GM21390 (cell line): ENCODE measurements around the gene ZNF485.
"Not testable (repeated sequence)": the region's sequence is repeated elsewhere in the genome, so short reads cannot be mapped to it uniquely, and the experiment has no call there.

Experiments used
- ATAC-seq: cut with Tn5 transposase; IDR thresholded peaks from one replicate; pipeline ENCODE4 v1.9.1; 2021; ENCODE audit not compliant: unreplicated experiment

ZNF485 gene

GRCh38 chr10:43606323-43607198 lies at the start of gene ZNF485:
Gene ZNF485 (plus strand): TSS chr10:43606438. CDS start chr10:43607051, 613 bp downstream.
- peak; percentile 99 for ATAC-seq

DNA sequence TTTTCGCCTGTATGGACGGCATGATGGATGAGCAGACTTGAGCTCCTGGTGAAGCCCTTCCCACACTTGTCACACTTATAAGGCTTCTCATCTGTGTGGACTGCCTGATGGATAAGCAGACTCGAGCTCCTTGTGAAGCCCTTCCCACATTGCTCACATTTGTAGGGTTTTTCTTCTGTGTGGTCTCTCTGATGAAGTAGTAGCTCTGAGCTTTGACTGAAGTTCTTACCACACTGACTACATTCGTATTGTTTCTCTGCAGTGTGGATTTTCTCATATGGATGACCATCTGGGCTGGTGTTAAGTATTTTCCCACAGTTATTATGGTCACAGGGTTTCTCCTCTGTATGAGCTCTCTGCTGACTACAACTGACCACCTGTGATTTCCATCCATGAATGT lies 49.0 kb upstream of the ZNF485 start:
- no peak for ATAC-seq

DNA sequence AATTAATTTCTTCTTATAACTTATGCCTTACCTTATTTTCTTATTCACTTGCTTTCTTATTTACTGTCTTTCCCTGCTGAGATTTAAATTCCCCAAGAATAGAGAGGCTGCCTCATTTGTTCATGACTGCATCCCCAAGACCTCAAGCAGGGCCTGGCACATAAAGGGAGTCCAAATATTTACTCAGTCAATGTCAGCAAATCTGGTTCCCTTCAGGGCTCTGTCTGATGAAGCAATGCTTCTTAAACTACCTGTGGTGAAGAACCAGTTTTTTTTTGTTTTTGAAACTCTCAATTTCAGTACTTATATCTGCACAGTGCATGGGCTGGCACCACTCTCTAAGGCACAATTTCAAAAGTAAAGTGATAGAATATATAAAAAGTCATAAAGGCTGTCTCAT lies 36.6 kb upstream of the ZNF485 start:
- no peak for ATAC-seq

DNA sequence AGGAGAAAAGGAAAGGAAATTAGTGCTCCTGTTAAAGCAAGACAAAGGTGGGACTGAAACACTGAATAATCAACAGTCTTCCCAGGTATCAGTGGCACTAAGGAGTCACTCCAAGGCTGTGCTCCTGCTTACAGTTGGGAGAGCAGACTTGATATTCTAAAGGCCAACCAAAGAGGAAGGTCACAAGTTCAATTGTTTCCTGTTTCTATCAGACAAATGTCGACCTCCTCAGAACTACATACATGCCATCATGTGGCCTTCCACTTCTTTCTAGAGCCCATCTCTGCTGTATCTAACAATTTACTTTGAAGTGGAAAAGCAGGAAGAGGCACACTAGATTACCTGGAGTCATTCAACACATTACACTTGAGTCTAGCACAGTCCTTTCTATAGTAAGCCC lies 35.3 kb upstream of the ZNF485 start:
- ATAC-seq: no peak

- no peak for ATAC-seq
These were observed 32.8 kb upstream of the ZNF485 start for GRCh38 chr10:43573250-43574000.

- peak; percentile 89 for ATAC-seq
These were observed 32.0 kb upstream of the ZNF485 start, which contains the start of gene ZNF239 for GRCh38 chr10:43574001-43574892. Gene ZNF239 (minus strand): TSS chr10:43574616. CDS start chr10:43558079, 16,537 bp downstream.

- no peak for ATAC-seq
These were observed 31.3 kb upstream of the ZNF485 start for GRCh38 chr10:43574906-43575305.

- no peak for ATAC-seq
These were observed 30.2 kb upstream of the ZNF485 start for GRCh38 chr10:43576062-43576461.

DNA sequence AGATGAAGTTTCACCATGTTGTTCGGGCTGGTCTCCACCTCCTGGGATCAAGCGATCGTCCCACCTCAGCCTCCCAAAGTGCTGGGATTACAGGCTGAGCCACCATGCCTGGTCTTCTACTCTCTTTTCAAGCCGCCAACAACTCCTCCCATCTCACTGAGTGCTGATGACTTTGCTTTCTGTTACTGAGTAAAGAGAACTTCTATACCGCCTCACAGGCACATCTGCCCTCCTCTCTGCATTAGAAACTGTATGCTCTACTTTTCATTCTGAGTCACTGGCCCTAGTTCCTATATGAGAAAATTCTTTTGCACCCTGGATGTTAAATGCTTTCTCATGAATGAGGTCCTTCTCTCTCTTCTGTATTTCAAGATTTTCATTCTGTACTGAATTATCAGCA lies 29.7 kb upstream of the ZNF485 start:
- no peak for ATAC-seq

- no peak for ATAC-seq
These were observed 22.2 kb upstream of the ZNF485 start for GRCh38 chr10:43584051-43584450.

DNA sequence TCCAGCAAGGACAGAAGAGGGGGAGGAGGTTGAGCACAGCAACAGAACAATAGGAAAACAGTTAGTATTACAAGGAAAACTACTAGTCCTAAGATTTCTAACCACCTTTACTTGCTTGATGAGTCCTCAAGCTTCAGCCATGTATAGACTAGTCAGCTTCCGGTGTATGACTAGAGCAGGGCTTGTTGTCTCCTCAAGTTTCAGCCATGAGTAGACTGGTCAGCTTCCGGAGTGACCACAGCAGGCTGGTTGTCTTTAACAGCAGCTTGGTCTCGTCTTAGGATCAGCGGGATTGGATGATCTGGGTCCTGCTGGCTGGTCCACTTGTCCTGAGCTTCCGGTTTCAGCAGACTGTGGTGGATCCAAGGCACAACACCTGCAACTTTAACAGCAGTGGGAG lies 21.2 kb upstream of the ZNF485 start:
- no peak for ATAC-seq

DNA sequence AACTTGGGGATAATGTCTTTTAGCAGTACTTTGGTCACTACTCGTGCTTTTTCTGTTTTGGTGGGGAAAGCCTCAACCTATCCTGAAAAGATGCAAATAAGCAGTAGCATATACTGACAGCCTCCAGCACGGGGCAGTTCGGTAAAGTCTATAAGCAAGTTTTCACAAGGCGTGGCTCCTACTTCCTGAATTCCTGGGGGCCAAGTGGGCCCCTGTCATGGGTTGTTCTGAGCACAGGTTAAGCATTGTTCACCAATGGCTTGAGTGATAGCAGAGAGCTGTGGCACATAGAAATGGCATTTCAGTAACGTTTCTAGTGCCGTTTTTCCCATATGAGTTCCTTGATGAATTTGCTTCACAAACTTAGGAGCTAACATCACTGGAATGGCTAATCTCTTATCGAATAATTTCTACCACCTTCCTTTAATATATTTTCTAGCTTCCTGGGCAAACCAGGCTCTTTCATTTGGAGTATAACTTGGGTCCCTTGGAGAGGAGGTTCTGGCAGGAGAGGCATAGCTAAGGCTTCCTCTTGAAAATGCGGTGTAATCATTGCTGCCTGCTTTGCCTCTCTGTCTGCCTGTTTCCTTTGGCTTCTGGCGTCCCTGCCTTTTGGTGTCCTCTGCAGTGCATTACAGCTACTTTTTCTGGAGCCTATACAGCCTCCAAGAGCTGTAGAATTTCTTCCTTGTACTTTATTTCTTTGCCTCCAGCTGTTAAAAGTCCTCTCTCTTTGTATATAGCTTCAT lies 20.1 kb upstream of the ZNF485 start:
- ATAC-seq: no peak

GRCh38 chr10:43586730-43587115 lies 19.5 kb upstream of the ZNF485 start:
- not testable (repeated sequence) for ATAC-seq

GRCh38 chr10:43591303-43591904 lies 14.8 kb upstream of the ZNF485 start:
- no peak for ATAC-seq

GRCh38 chr10:43594944-43595589 lies 11.2 kb upstream of the ZNF485 start:
- ATAC-seq: peak; percentile 91

- peak; percentile 65 for ATAC-seq
These were observed 10.4 kb upstream of the ZNF485 start for GRCh38 chr10:43595739-43596298.

GRCh38 chr10:43596546-43596945 lies 9.7 kb upstream of the ZNF485 start:
- ATAC-seq: no peak

DNA sequence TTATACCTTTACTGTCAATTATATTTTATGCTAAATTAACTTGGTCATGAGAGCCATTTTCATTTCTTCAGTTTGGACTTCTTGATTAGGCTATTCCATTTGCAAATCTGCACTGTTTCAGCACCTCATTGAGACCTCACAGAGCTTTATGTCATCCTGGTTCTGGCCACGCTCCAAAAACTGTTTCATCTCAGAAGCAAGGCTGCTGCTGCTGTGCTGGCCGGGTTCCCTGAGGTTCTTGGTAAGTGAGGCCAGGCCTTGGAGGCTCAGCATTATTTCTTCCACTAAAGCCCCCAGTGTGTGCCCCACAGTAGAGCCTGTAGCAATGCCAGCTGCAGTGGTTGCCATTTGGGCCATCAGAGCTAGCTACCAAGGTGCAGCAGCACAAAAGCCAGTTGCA lies 7.8 kb upstream of the ZNF485 start:
- ATAC-seq: no peak

DNA sequence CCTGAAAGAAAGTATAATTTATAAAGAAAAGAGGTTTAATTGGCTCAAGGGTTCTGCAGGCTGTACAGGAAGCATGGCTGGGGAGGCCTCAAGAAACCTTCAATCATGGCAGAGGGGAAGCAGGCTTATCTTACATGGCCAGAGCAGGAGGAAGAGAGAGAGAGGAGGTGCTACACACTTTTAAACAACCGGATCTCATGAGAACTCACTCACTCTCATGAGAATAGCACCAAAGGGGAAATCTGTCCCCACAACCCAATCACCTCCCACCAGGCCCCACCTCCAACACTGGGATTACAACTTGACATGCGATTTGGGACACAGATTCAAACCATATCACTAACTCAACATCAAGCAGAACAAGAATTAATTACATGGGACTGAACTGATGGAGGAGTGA lies 6.9 kb upstream of the ZNF485 start:
- no peak for ATAC-seq
